Glomerular visceral epithelial cell (primary cell): ENCODE measurements around the gene LTB4R2.
A peak's percentile ranks its signal among the peaks of the same experiment; 100 is the strongest.
"Not testable (repeated sequence)": the region's sequence is repeated elsewhere in the genome, so short reads cannot be mapped to it uniquely, and the experiment has no call there.

Experiments used
- DNase-seq: peaks from one replicate; pipeline ENCODE4 v3.0.0-alpha.2; 2016; ENCODE audit errors: extremely low spot score

The LTB4R2 gene

GRCh38 chr14:24317141-24317928, 7.4 kb downstream of the LTB4R2 start:
- DNase-seq = no peak

- DNase-seq = no peak
Observed at GRCh38 chr14:24321212-24321975, 11.5 kb downstream of the LTB4R2 start.

GRCh38 chr14:24322672-24323071, 12.7 kb downstream of the LTB4R2 start:
- no peak for DNase-seq

- DNase-seq = no peak
Observed at GRCh38 chr14:24323341-24323740, 13.4 kb downstream of the LTB4R2 start.

GRCh38 chr14:24324024-24324423, 14.1 kb downstream of the LTB4R2 start:
- DNase-seq = no peak

GRCh38 chr14:24325041-24325530, 15.1 kb downstream of the LTB4R2 start:
- no peak for DNase-seq

- no peak for DNase-seq
Observed at GRCh38 chr14:24325963-24326362, 16.0 kb downstream of the LTB4R2 start.

GRCh38 chr14:24327303-24327702, 17.4 kb downstream of the LTB4R2 start:
- no peak for DNase-seq

- DNase-seq = not testable (repeated sequence)
Observed at GRCh38 chr14:24327914-24328313, 18.0 kb downstream of the LTB4R2 start.

GRCh38 chr14:24329073-24329663, 19.2 kb downstream of the LTB4R2 start:
- DNase-seq = no peak

- no peak for DNase-seq
Observed at GRCh38 chr14:24329736-24330135, 19.8 kb downstream of the LTB4R2 start.

- DNase-seq = no peak
Observed at GRCh38 chr14:24330973-24331674, 21.2 kb downstream of the LTB4R2 start.

- DNase-seq = no peak
Observed at GRCh38 chr14:24331731-24332267, 21.9 kb downstream of the LTB4R2 start.

GRCh38 chr14:24332268-24332993, 22.5 kb downstream of the LTB4R2 start:
- DNase-seq = peak; percentile 56

- DNase-seq = no peak
Observed at GRCh38 chr14:24334431-24335291, 24.7 kb downstream of the LTB4R2 start, which contains the start of gene ADCY4. TSS of gene ADCY4 (minus strand) at chr14:24335071. CDS start at chr14:24334652, 419 bp downstream.

GRCh38 chr14:24335461-24336171, 25.7 kb downstream of the LTB4R2 start:
- DNase-seq = no peak

GRCh38 chr14:24337144-24337823, 27.3 kb downstream of the LTB4R2 start:
- no peak for DNase-seq

GRCh38 chr14:24337824-24338175, 27.9 kb downstream of the LTB4R2 start:
- no peak for DNase-seq

GRCh38 chr14:24338843-24339242, 28.9 kb downstream of the LTB4R2 start:
- DNase-seq = no peak
